Cortex of kidney (tissue), 1 donor: Measurements from ENCODE around the gene OSM.
"Not testable (repeated sequence)": the region's sequence is repeated elsewhere in the genome, so short reads cannot be mapped to it uniquely, and the experiment has no call there.

Experiments used
- DNase-seq: peaks from one replicate; lab custom pipeline; 2025; lab: John Stamatoyannopoulos, UW

The OSM gene

DNA sequence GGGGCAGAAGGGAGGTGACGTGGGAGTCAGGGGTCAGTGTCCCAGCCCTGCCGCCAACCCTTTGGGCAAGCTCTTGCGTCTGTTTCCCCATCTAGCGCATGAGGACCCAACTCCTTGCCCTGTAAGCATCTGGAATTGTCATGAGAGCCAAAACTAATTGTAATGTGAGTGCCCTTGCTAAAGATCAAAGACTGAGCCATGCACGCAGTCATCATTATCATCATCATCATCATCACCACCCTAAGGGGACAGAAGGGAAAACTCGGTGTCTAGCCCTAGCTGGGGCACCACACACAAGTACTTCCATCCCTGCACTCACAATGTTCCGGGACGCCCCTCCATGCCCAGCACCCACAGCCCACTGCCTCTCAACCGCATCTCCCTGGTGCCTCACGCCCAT is 22.6 kb downstream of the OSM start:
- no peak for DNase-seq

DNA sequence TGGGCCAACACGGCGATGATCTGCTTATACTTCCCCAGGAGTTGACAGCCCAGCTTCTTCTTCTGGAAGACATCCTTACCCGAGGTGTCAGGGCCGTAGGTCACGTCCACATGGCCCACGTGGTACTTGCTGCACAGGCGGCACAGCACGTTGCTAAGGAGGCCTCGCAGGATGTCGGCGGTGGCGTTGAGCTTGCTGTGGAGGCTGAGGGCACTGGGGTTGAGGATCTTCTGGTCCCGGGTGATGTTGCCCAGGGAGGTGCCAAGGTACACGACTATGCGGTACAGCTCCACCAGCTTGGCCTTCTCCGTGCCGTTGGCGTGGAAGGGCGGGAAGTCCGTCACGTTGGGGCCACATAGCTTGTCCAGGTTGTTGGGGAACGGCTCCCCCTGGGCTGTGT is 23.0 kb downstream of the OSM start:
- no peak for DNase-seq

DNA sequence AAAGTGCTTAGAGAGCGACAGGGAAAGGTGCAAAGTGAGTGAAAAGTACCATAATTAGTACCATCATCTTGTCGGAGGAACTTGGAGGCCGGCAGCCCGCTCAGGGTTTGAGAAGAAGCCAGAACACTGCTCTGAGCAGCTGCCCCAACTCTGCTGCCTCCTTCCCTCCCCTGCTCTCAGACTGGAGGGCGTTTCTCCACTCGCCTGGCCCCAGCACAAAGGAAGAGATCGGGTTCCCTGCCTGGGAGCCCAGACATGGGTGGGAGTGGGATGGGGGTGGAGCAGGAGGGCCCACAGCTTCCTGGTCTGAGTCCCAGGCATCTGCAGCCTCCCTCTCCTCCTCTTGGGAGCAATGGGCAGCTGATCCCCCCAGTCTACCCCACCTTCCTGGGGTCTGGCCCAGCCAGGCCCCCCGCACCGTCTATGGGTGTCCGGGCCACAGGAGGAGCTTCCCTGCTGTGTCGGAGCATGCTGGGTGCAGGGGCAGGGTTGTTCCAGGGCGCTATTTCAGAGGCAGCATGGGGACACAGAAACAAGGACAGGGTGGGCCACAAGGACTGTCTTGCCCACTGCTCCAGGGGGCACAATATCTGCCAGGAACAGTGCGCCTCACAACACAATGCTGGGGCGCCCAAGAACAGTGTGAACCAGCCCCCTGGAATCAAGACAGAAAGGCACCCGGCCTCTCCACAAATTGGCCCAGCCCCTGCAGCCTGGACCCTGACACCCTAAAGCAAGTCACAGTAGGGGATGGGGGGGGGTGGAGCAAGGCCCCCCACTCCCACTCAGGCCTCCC is 24.9 kb downstream of the OSM start:
- no peak for DNase-seq

DNA sequence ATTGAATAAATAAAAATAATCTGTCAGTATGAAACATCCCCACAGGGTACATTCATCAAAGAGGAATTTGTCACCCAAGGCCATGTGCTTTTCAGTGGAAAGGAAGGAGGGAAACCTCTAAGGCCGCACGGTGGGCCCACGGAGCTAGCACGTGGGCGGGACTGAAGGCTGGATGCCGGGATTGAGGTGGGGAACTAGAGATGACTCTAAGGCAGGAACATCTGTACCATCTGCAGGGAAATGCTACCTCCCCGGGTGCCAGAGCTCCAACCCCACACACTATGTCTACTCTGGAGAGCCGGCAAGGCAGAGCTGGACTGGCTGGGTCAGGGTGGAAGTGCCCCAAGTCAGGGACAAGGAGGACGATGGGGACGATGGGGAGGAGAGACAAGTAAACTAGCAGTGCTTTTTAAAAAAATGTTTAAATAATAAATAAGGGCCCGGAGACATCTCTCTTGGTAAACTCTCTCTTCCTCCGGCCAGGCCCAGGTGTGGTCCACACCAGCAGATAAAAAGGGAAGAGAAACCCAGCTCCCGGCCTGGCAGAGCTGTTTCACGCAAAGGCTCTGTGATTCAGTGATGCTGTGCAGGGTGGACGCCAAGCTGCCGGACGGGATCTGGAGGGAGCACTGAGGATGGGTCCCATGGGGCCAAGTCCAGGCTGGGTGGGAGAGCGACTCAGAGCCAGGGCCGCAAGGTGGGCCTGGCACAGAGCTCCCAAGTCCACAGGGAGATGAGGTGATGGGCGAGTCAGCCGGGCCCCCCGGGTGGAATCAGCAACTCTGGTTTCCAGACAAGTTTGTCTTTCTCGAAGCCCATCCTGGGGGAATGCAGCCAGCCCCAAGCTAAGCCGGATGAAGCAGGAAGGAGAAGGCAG is 25.9 kb downstream of the OSM start:
- DNase-seq, result no peak

DNA sequence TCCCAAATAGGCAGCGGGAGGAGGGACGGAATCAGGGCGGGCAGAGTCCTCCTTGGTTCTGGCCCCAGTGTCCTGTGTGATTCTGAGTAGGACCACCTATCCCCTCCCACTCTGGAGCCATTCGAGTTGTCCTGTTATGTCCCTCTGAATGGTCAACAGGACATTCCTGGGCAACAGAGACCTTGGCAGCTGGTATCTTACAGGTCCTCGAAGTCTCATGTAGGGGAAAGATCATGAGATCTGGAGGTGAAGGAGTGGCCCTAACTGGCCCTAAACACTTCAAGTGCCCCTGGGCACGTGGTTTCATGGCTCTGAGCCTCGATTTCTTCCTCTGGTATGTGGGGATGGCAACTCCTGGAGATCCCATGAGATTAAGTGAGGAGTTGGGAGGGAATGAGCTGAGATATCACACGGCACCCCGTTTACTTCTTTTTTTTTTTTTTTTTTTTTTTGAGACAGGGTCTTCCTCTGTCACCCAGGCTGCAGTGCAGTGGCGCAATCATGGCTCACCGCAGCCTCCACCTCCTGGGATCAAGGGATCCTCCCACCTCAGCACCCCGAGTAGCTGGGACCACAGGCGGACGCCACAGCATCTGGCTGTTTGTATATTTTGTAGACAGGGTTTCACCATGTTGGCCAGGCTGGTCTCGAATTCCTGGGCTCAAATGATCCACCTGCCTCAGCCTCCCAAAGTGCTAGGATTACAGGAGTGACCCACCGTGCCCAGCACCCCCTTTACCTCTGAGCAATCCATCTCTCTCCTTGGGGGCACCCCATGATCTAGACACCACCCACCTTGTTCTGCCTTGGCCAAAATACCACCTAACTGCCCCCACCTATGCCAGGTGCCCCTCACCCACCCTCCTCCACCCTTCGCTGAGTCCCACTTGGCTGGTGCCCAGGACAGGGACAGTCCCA is 26.9 kb downstream of the OSM start:
- no peak for DNase-seq

DNA sequence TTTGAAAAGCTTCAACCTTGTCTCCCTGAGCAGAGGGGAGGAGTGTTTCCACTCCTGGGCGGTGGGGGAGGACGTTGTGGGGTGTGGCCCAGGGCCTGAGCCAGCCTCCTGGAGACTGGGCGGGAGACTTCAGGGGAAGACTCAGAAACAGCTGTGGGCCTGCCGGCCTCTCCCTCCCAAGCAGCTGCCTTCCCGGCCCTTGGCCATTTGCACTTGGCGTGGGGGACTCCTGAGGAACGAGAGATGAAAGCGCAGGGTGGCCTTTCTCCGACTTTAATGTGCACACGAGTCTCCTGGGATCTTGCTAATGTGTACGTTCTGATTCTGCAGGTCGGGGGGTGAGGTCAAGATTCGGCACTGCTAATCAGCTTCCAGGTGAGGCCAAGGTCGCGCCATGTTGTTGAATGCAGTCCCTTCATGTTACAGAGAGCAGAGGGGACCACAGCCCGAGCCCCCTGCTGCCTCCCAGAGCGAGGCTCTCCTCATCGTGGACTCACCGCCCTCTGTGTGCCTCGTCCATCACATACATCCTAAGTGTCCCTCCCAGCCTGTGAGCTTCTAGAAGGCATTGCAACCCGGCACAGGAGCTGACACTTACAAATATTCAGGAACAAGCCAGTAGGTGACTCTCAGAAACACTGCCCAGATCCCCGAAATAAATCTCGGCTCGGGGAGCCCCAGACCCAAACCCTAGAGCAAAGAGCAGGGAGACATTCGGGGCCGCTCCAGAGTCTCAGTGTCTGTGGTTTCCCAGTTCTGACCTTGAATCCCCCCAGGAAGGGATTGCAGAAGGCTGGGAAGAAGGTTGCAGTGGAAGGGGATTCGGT is 27.8 kb downstream of the OSM start:
- no peak for DNase-seq

DNA sequence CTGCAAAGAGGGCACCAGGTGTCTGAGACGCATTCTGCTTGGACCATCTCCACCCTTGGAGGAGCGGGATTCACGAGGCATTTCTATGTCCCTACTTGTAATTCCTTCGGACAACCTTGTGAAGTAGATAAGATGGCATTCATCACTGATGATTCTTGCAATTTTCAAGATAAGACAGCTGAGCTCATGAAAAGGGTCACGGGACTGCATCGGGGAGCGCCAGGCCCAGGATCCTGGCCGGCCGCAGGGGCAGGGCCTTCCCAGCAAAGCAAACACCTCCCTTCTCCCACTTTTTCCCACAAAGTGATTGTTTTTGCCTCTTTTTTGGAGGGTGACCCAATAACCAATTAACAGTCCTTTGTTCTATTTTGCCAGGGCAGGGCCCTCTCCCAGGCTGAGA is 28.5 kb downstream of the OSM start:
- no peak for DNase-seq

DNA sequence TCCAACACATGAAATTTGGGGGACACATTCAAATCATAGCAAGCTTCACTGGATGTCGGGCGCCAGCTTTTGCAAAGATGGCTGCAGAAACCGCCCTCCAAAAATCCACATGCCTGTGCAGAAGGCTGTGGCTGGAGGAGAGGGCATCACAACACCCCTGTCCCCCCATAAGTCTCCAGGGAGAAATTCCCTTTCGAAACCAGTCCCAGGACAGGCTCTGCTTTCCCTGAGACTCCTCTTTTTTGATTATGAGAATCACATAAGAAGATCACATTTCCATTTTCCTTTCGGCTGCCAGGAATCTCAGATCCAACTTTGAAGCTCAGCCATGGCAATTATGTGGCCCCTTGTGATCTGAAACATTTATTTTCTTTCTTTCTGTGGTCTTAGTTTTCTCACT is 29.8 kb downstream of the OSM start:
- no peak for DNase-seq

DNA sequence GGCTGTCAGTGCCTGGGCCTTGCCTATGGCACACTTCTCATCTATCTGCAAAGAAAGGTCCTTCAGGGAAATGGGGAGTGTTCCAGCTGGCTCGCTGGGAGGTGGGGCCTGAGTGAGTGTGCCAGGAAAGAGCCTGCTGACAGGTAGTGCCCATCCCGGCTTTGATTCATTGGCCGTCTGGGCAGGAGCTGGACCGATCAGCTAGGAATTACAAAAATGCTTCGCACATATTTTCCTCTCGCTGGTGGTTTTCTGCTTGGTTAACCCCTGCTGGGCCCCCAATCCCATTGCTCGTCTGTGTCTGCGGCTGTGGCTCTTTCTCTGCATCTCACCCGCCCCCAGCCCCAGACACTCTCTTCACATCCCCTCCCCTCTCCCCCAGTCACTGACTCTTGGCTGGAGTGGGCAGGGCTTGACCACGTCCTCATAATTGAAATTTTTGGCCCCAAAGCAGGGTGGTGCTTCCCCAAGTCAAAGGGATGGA is 30.9 kb downstream of the OSM start:
- DNase-seq, result no peak

DNA sequence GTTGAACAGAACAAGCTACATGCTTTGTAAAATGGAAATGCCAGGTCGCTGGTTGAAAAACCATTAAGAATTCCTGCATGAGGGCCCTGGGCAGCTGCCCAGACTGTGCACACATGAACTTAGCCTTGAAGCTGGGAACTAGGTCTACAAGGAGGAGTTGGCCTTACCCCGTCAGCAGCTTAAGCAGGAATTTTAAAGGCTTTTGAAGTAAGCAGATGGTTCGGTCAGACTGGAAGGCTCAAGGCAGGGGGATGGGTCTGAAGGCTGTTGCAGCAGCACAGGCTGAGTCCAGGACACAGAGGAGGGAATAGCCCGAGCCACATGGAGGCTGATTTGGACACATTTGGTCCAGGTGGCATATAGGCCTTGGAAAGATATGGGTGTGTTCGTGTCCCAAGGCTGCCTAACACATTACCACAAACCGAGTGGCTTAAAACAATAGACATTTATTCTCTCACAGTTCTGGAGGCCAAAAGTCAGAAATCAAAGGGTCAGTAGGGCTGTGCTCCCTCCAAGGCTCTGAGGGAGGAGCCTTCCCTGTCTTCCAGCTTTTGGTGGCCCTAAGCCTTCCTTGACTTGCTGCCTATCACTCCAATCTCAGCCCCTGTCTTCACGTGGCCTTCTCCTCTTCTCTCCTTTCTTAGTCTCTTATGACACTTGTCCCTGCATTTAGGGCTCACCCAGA is 31.7 kb downstream of the OSM start:
- DNase-seq, result no peak

DNA sequence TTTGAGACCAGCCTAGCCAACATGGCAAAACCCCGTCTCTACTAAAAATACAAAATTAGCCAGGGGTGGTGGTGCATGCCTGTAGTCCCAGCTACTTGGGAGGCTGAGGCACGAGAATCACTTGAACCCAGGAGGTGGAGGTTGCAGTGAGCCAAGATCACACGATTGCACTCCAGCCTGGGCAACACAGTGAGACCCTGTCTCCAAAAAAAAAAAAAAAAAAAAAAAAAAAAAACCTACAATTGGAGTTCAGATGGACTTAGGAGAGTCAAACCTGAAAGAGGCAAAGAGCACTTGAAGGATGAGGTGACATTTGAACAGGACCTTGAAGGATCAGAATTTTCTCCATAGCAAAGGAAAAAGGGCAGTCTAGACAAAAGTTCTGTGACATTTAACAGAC is 32.3 kb downstream of the OSM start:
- not testable (repeated sequence) for DNase-seq

DNA sequence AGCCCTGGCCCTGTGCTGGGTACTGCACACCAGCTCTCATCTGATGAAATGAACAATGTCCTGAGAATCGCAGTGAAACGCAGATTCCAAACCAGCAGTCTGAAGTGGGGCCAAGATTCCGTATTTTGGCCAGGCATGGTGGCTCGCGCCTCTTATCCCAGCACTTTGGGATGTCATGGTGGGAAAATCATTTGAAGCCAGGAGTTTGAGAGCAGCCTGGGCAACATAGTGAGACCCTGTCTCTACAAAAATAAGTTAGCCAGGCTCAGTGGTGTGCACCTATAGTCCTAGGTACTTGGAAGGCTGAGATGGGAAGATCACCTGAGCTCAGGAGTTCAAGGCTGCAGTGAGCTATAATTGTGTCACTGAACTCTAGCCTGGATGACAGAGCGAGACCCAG is 33.1 kb downstream of the OSM start:
- no peak for DNase-seq

DNA sequence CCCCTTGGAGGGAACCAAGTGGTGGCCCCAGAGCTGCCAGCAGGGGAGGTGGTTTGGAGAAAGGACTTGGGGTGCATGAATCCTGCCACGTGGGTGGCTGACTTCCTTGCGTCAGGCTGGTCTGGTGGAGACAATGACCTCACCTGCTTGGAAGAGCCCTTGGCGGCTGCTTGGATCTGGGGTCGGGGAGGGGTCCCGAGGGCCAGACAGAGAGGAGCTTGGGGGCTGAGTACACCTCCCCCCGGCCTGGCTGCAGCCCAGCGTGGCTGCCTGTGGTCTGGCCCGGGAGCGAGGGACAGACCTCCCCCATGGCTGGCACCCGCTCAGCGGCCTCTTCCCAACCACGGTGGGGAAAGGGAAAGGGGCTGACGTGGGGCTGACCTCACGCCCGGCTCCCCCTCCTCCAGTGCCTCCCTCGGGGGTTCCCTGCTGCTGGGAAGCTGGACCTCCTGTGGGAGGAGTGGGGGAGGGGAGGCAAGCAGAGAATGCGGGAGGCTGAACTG is 33.9 kb downstream of the OSM start:
- no peak for DNase-seq

DNA sequence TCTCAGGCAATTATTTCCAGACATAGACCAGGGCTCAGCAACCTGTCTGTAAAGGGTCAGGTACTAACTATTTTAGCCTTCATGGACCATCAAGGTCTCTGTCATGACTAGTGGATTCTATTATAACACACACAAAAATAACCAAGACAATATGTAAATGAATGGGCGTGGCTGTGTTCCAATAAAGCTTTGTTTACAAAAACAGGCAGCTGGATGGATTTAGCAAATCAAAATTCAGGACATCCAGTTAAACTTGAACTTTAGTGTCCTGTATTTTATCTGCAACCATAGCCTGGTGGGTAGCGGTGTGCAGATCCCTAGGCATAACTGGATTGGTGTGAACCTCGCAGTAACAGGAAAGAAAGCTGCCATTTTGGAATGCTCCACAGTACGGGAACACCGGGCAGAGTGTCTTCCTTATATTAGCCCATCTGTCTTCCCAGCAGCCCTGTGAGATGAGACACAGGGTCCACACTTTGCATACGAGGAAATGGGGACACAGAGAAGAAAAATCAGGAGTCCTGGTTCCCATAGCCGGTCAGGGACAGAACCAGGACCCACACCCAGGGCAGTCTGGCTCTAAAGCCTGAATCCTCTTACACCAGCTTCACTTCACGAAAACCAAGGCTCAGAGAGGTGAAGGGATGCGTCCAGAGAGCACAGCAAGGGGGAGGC is 35.7 kb downstream of the OSM start:
- DNase-seq, result no peak

DNA sequence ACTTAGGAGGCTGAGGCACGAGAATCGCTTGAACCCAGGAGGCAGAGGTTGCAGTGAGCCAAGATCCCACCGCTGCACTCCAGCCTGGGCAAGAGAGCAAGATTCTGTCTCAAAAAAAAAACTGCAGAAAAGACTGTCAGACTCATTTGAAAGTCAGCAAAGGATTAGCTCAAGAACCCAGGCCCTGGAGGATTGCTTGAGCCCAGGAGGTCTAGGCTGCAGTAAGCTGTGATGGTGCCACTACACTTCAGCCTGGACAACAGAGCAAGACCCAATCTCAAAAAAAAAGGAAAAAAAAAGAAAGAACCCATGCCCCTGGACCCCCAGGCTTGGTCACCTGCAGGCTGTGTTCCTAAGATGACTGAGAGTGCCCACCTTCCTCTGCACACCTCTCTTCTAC is 36.3 kb downstream of the OSM start:
- no peak for DNase-seq

DNA sequence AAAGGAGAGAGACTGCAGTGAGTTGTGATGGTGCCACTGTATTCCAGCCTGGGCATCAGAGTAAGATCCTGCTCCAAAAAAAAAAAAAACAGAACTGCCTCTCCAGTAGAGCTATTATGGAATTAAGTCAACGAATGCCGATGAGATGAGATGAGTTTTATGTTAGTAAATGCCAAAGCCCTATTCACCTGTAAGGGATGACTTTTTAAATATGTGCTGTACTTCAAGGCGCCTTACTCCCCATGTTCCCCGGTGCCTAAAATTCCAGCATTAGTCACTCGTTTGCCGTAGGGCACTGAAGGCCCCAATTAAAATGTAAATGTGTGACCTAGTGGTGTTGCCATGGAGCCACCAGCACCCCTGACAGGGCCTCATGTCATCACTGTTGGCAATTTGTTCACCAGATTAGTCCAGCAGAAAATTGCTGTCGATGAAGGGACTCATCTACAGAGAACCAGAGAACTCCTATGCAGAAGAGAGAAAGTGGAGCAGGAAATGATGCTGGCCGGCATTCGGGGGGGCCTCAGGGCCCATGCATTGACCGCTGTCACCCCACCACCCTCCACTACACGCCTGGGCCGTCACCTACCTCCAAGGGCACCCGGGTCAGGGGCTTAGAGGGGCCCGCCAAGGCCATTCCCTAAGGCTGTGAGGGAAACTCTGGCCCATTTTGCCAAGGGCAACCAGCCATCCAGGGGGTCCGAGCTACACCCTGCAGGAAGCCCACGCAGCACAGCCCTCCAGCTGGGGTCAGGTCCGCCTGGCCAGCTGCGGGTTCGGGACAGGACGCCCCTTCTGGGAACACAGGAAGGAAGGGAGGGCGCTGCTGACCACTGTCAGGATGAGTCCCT is 37.9 kb downstream of the OSM start:
- DNase-seq, result no peak

DNA sequence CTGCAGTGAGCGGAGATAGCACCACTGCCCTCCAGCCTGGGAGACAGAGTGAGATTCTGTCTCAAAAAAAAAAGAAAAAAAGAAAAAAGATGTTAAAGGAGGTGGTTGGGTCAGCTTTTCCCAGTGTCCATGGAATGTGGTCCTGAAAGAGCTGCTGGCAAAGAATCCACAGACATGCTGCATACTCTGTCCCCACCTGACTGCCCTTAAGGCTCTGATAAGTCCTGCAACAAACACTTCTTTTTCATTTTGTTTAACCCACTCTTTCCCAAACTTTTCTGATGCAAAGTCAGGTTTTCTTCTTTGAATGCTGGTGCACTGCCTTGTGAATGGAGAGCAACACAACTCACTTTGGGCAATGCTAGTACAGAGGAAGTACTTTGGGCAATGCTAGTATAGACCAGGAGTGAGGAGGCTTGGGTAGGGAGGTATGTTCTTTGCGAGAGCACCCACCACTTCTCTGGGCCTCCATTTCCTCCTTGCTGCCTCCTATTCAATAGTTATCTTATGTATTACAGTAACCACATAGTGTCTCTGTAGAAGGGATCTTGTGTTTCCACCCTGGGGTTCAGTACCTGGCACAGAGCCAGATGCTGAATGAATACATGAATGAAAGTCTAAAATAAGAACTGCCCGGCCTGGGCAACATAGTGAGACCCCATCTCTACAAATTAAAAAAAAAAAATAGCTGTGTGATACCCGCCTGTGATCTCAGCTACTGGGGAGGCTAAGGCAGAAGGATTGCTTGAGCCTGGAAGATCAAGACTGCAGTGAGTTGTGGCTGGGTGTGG is 39.0 kb downstream of the OSM start:
- DNase-seq, result no peak

DNA sequence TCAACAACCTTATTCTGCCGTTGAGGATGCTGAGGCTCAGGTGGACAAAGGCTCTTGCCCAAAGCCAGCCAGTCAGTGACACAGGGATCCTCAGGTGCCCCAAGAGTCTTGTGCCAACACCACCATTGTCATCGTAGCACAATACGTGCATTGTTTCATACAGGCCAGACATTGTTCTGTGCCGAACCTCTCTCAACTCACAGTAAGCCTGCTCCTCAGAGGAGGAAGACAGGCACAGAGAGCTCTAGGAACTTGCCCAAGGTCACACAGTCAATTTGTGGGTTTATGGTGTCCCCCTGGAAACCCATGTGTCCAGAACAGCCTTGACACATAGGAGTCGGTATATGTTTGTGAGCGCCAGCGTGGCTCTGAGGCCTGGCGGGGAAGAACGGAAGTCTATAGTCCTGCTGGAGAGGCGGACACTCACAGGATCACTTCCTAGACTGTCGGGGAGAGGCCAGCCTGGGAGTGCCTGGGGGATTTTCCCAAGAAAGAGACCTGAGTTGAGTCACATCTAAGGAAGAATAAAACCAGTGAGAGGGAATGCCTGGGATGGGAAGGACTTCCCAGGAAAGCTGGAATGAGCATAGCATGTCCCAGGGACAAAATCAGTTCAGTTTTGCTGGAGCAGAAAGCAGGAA is 40.3 kb downstream of the OSM start:
- DNase-seq, result no peak
